T47D (cell line): ENCODE results near the gene NHERF1.

Experiments
- DNase-seq, 2 experiments: peaks; one replicate each; pipeline versions ENCODE4 v3.0.0 to v3.0.0-alpha.2; 2011 to 2012; ENCODE audit warnings: low read depth in 1 of 2, low spot score in 1 of 2
- JUND ChIP-seq: IDR thresholded peaks from 2 replicates; pipeline ENCODE4 v1.6.1; 2012; ENCODE audit warnings: low read depth
- in situ Hi-C: cut with HindIII; loops from 2 replicates; pipeline ENCODE4 v1.10.0; 2016; ENCODE audit warnings: low sequenced_read_pairs, low pct_unique_long_range_greater_than_20kb

NHERF1 gene

DNA sequence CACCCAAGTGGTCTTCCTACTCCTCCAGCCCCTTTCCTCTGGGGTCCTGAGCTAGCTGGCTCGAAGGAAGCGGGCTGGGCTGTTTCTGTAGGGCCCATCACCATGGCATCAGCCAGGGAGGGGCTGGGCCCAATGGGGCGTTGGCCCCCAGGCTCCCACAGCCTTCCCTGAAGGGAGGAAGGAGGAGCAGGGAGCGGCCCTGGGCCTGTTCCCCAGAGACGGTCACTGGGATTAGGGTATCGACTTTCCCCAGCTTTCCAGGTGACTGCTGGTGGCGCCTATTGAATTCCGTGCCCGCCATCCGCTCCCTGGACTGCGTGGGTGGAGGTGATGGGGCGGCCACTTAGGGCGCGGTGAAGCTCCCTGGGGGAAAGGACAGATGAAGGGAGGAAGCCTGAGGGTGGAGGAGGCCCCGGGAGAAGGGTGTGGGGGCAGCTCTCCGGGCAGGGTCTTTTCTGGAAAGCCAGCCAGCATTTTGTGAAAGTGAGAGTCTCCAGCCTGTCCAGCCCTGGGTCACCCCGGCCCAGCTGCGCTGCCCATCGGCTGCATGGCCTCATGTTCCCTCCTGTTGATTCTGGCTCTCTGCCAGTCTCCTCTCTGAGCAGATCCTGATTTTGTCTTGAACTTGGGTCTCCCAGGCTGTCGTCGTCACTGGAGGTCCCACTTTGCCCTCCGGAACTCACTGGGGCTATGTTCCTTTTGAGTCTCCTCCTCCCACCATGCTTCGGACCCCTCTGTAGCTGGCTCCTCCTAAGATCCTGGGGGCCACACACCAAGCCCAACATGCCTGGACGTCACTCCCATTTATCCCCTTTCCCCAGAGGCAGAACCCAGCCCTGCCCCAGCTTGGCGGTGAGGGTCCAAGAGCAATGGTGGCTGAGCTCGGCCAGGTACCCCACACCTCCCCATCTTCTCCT is 9.8 kb downstream of the NHERF1 start:
- TF ChIP-seq JUND = peak; percentile 11; the same call in 1 of the 2 replicates
- peak in 1 of 2 experiments; percentile 94 for DNase-seq
- in situ Hi-C loops = no loop called here

DNA sequence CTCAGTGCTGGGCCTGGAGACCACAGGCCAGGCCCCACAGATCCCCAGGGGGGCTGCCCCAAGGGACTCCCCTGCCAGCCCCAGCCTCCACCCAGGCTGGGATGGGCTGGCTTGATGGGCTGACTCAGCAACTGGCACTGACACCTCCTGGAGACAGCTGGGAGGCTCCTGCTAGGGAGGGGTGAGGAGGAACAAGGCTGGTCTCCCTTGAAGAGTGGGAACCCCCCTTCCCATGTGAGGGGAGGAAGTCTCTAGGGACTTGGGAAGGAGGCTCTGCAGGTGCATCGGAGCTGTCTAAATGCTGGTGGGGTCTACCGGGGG is 10.4 kb downstream of the NHERF1 start:
- DNase-seq = peak in 1 of 2 experiments; percentile 89
- TF ChIP-seq JUND = no peak
- in situ Hi-C loops = no loop called here

DNA sequence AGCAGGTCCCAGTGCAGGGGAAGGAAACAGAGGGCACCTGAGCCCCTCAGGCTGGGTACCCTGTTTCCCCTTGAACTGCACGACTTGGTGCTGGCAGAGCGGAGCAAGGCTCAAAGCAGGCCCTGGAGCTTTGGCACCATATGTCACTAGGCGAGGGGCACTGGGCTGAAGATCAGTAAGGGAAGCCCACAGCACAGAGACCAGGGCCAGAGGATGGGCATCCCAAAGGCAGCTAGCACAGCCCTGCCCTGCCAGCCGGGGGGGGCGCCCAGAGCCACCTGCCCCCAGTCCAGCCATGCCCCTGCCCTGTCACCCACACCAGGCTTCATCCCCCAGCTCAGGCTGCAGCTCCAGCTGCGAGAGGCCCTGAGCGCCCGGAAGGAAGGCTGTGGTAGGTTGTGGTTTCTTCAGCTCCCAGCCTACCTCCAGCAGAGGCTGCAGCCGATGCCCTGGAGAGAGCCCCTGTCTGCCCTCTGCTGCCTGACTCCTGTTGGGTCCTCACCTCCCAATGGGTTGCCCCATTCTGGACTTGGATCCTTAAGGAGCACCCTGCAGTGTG is 10.9 kb downstream of the NHERF1 start:
- TF ChIP-seq JUND = no peak
- in situ Hi-C loops = no loop called here
- DNase-seq = peak in 1 of 2 experiments; percentile 78

DNA sequence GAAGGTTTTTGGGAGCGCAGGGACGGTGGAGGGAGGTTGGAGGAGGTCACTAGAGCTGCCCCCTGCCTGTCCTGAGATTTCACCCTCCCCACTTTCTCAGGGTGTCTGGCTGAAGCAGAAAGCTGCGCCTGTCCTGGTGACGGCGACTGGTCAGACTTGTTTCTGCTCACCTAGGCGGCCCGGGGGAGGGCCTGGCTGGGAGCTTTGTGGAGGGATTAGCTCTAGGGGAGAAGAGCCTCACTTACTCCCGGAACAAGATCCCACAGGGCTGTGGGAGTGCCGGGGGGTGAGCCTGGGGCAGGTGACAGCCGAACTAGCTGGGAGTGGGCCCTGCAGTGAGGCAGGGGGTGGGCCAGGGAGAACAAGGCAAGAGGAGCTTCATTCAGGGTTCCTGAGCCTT is 11.5 kb downstream of the NHERF1 start:
- in situ Hi-C loops = no loop called here
- TF ChIP-seq JUND = 0 out of 2 replicates have a peak, but pooled peaks have one; percentile 44
- peak; percentile 92 to 98 for DNase-seq

GRCh38 chr17:74760404-74761105 is 12.1 kb downstream of the NHERF1 start:
- in situ Hi-C loops = no loop called here
- TF ChIP-seq JUND = no peak; the same call in 1 of the 2 replicates
- peak in 1 of 2 experiments; percentile 97 for DNase-seq

- TF ChIP-seq JUND = no peak
- in situ Hi-C loops = no loop called here
- no peak for DNase-seq
Observed at GRCh38 chr17:74761419-74761818, 13.0 kb downstream of the NHERF1 start.

DNA sequence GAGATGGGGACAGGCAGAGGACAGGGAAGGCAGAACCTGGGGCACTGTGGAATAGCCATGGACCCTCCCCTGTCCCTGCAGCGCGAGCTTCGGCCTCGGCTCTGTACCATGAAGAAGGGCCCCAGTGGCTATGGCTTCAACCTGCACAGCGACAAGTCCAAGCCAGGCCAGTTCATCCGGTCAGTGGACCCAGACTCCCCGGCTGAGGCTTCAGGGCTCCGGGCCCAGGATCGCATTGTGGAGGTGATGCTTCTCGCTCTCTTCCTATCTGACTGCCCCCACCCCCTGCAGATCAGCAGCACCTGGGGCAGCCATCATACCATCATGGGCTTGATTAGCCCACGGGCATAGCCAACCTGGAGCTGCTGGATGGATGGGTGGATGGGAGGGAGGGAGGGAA is 13.5 kb downstream of the NHERF1 start:
- in situ Hi-C loops = no loop called here

GRCh38 chr17:74763565-74764387 is 15.3 kb downstream of the NHERF1 start:
- in situ Hi-C loops = no loop called here

More for the DNA sequence above, 13.5 kb downstream of the NHERF1 start:
- TF ChIP-seq JUND = no peak
- peak in 1 of 2 experiments; percentile 28 for DNase-seq

GRCh38 chr17:74764751-74765286 is 16.4 kb downstream of the NHERF1 start:
- TF ChIP-seq JUND = no peak
- peak in 1 of 2 experiments; percentile 23 for DNase-seq
- in situ Hi-C loops = no loop called here

More at GRCh38 chr17:74763565-74764387, 15.3 kb downstream of the NHERF1 start:
- peak in 1 of 2 experiments; percentile 56 for DNase-seq
- no peak for TF ChIP-seq JUND

DNA sequence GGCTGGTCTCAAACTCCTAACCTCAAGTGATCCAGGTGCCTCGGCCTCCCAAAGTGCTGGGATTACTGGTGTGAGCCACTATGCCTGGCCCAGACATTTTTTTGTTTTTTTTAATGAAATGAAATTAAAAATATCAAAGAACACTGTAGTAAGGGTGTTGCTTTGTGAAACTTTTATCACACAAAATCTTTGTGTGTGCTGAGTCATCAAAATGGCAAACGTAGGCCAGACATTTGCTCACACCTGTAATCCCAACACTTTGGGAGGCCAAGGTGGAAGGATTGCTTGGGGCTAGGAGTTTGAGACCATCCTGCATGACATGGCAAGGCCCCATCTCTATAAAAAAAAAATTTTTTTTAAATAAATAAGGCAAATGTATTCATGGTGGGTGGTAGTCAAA is 18.0 kb downstream of the NHERF1 start:
- TF ChIP-seq JUND = no peak
- in situ Hi-C loops = no loop called here
- DNase-seq = peak in 1 of 2 experiments; percentile 32

GRCh38 chr17:74767111-74767516 is 18.7 kb downstream of the NHERF1 start:
- no peak for TF ChIP-seq JUND
- in situ Hi-C loops = no loop called here
- DNase-seq = no peak
